GM21737 (cell line): Measurements from ENCODE around the gene EIPR1.

Experiments
- ATAC-seq: cut with Tn5 transposase; IDR thresholded peaks from one replicate; pipeline ENCODE4 v1.9.1; 2021; ENCODE audit warnings: mild to moderate bottlenecking, moderate library complexity; ENCODE audit not compliant: unreplicated experiment

Gene EIPR1

DNA sequence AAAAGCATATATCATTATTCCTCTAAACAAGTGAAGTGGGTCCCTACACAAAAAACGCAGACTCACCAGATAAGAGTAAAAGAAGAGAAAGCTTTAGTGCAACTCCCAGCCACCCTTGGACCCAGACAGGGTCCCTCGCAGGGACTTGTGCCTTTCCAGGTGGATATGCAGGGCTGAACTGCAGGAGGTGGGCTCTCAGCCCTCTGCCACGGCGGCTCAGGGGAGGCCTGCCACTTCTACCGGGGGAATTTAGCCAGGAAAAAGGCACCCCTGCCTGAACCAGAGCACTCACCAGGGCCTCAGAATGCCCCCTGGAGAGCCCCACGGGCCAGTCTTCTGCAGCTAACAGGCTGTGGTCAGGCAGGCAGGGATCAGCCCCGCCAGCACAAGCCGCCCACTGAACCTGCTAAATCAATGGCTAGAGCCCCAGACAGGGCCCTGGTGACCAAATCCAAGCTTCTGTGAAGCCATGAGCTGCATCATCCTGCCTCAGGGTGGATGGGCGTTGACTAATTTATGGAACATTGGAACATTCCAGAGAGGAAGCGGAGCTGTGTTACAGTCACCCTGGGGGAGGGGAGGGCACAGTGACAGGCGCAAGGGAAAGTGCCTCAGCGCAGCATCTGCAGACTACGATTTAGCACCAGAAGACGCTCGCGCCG, 209.3 kb downstream of the EIPR1 start:
- ATAC-seq, result no peak

DNA sequence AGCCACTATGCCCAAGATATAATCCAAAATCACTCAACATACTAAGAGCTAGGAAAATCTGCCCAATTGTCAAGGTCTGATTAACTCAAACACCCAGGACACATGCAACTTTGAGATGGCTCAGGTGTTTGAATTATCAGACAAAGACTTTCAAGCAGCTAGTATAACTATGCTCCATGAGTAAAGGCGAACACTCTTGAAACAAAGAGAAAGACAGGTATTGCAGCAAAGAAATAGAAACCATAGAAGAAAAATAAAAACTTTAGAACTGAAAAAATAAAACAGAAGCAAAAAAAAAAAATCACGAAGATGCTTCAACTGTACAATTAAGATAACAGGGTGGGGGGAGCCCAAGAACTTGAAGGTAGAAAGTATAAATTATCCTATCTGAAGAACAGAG, 214.2 kb downstream of the EIPR1 start:
- no peak for ATAC-seq

DNA sequence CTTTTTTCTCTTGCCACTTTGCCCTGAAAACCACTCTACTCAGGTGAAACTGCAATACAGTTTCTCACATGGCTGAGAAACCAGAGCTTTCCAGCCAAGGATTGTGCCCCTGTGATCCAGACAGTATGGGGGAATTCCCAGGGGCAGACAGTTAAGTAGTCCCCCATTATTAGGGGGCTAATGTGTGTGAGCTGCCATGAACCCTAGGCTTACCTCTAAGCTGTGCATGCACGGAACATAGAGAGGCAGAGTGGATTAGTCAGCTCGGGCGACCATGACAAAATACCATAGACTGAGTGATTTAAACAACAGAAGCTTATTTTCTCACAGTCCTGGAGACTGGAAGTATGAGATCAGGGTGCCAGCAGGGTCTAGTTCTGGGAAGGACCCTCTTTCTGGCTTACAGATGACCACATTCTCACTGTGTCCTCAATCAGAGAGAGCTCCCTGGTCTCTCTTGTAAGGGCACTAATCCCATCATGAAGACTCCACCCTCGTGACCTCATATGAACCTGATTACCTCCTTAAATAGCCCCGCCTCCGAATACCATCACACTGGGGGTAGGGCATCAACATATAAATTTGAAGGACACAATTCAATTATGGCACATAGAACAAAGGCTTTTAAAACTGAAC, 215.1 kb downstream of the EIPR1 start:
- ATAC-seq, result no peak

DNA sequence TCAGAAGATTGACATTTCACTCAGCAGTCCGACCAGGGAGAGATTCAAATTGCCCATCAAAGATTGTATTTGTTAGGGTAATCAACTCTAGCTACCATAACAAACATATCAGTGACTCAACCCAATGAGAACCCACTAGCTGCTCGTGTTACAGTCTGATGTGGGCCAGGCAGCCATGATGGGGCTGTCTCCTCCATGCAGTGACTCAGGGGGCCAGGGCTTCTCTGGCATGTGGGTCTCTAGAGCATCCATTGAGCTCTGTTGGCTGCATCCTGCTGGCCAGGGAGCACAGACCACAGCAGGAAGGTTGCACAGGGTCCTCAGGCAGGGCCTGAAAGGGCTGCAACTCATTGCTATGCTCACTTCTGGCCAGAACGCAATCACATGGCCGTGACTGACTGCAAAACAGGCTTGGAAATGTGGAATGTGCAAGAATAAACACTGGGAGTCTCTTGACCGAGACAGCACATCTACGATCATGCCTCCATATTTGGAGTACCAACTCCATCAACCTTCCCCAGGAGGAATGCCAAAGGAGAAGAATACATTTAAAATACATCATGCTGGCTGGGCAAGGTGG, 216.8 kb downstream of the EIPR1 start:
- ATAC-seq, result no peak

DNA sequence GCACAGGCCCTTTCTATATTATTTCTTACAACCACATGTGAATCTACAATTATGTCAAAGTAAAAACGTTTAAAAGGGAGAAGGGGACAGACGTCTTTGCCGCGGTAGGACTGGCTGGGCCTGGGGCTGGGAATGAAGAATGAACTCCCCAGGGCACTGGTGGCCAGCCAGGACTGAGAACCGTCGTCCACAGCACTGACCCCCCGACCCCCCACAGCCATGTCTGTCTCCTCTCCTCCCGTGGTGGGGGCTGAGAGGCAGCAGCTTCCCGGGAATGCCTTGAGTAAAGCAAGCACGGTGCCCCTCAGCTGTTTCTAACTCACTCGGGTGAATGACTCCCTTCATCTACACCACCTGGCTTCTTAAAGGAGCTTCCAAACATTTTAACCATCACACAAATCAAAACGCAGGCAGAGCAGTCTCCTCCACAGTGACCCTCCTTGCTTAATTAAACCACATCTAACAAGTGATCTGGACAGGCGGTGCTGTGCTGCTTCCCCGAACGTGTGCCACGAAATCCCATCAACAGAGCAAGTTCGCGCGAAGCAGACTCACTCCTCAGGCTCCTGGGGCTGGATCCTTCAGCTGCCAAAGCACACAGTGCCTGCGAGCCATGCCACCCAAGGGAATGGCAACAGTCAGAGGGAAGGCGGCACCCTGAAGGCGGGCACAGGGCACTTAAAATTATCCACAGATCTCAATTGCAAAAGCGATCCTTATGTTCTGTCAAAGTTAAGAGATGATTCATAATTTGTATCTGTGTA, 217.7 kb downstream of the EIPR1 start:
- ATAC-seq, result no peak

DNA sequence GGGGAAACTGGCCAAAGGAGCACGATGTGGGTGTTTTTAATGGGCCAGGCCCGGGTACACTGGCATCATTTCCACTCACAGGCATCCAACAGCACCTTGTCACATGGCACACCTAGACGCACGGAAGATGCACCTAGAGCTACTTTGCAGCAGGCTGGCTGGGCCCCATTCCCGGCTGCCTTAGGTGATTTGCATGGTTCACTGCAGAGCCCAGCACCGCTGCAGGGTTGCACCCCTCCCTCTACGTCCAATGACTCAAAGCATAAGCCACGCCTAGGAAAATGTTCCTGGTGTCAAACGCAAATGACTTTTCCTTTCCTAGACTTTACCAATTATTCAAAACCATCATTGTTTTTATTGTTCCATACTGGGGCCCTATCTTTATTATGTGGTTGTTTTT, 222.9 kb downstream of the EIPR1 start:
- no peak for ATAC-seq

DNA sequence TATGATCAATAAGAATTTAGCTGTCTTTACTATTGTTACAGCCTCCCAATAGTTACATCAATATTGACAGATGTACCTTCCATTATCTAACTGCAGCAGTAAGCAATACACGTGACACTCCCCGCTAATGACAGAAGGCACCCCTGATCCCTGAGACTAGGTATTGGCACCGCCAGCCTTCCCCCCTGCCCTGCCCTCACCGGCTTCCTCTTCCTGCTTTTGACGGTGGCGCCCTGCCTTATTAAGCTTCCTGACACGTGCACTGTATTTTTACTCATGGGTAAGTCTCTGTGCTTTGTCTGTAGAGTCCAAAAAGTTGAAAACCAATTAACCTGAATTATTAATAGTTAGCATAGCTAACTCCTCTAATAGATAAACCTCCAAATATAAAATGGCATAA, 223.5 kb downstream of the EIPR1 start:
- no peak for ATAC-seq

DNA sequence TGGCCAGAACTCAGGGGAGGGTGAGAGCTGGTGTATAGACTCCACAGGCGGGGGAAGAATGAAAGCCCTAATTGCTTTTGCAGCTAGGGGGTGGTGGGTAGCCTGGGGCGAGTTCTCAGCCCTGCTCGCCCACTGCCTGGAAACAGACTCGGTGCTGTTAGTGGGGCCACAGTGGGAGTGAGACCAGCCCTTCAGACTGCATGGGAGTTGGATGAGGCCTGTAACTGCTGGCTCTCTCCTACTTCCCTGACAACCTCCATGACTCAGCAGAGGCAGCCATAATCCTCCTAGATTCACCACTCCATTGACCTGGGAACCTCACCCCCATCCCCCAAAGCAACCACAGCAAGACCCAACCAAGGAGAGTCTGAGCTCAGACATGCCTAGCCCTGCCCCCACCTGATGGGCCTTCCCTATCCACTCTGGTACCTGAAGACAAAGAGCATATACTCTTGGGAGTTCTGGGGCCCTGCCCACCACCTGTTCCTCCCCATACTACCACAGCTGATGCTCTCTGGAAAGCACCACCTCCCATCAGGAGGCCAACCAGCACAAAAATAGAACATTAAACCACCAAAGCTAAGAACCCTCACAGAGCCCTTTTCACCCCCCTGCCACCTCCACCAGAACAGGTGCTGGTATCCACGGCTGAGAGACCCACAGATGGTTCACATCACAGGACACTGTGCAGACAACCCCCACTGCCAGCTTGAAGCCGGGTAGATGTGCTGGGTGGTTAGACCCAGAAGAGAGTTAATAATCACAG, 226.3 kb downstream of the EIPR1 start:
- ATAC-seq, result no peak

DNA sequence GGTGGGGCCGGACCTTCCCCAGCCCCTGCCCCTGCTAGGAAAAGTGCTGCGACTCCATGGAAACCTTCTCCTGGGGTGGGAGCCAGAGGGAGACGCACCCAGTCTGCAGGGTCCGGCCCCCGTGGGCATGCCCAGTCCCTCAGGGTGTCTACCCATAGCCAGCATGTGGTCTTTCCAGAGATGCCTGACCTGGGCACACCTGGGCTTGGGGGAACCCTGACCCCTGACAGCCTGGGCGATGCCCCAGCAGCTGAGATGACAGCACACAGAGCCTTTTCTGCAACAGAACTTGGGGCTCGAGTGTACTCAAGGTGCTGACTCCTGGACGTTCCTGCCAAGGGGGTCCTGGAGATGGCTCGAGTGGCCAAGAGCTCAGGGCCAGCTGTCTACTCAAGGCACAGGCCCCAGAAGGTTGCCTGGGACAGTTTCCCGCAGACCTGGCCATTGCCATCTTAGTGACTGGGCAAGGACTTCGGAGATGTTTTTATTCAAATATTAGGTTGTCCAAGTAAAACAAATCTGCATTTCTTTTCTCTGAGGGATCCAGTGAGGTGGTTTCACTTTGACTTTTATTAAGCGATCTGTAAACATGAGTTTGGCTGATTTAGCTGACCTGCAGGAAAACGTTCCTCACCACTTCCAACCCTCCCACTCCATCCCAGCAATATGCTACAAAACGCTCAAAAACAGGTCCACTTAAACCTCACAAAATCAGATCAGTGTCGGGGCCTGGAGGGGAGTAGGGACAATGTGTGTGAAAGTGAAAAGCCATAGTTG, 228.0 kb downstream of the EIPR1 start:
- no peak for ATAC-seq

DNA sequence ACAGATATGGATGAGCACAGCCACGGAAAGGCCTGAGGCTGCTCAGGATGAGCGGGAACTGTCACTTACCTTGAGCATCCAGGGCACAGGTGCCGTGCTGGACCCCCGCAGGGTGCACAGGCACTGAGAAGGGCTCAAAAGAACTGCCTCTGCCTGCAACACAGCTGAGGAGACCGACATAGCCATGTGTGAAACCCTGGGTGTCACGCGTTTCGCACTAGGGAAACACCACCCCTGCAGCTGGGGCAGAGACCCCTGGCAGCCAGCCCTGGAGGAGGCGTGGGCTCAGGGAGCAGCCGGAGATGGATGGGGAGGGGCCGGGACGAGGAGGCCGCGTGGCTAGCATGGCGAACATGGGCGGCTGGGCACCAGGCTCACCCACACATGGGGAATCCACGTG, 228.9 kb downstream of the EIPR1 start:
- no peak for ATAC-seq

DNA sequence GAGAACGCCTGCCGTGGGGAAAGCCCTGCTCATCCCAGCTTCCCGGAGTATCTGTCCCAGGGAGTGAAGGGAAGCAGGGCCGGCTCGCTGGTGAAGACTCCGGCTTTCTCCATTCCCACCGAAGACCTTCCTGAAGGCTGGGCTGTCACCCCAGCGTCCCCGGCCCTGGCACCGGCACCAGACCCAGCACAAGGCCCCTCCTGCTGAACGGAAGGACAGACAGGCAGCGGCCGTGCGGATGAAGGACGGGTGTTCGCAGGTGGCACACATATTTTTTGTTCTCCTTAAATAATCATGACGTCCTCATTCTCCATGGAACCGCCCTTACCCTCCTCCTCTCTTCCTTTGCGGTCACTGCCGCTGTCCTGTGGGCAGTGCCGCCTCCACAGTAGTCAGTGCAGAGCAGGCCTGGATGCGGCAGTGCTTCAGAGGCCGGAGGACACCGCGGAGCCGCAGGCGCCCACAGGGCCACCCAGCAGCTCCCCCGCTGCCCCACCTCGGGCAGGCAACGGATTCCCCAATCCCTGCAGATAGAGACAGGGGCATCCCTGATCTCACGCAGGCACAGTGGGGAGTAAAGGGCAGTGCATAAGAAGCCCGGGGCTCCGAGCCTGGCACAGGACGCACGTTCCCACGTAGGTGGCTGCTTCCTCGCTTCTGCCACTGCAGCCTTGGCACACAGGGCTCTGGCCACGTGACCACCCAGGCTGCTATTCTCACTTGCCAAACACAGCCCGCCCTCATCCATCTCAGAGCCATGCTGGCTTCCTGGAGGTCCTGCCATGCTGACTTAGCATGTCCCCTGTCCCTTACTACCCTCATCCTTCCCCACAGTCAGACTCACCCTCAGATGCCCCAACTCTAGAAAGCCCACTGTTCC, 229.7 kb downstream of the EIPR1 start:
- no peak for ATAC-seq

DNA sequence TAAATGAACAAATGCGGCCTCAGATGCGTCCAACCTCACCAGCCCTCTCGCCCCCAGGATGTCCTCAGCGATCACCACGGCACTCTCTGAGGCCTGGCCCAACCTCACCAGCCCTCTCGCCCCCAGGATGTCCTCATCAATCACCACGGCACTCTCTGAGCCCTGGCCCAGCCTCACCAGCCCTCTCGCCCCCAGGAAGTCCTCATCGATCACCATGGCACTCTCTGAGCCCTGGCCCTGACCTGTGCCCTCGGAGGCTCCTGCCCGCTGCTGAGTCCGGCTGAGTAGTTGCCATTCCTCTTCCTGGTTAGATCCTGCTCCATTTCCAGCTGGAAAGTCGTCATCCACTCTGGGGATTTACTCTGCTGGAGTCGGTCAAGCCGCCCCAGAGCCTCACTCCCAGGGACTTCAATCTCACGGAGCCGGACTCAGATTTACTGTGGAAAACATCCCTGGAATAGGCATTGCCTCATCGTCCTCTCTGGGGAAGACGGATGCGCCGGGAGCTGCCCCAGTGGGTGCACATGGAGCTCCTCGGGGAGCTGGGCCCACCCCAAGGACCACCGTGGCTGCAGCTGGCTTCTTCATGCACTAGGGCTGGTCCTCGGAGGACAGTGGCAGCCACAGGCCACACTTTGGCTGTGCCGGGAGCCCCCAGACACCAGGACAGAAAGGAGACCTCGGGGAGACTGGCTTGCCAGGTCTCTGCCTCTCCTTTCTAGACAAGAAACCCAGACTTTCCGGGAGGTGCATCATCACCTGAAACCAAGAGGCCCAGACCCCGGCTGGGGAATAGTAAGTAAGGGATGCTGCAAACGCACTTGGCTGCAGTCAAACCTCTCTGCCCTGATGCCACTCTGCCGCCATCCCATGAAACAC, 230.6 kb downstream of the EIPR1 start:
- no peak for ATAC-seq

DNA sequence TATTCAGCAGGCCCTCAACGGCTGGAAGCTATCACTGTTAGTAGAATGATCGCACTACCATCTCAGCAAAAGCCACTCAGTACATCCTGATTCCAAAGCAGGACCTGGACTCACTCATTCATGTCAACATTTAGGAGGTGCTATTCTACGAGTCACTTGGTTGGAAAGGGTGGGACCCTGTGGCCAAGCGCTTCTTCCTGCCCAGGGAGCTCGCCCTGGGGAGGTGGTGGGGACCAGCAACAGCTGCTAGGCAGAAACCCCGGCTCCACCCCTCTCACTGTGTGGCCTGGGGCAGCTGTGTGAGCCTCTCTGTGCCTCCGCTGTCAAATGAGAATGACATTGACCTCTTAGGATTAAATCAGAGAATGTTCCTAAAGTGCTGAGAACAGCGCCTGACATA, 231.4 kb downstream of the EIPR1 start:
- ATAC-seq, result no peak

DNA sequence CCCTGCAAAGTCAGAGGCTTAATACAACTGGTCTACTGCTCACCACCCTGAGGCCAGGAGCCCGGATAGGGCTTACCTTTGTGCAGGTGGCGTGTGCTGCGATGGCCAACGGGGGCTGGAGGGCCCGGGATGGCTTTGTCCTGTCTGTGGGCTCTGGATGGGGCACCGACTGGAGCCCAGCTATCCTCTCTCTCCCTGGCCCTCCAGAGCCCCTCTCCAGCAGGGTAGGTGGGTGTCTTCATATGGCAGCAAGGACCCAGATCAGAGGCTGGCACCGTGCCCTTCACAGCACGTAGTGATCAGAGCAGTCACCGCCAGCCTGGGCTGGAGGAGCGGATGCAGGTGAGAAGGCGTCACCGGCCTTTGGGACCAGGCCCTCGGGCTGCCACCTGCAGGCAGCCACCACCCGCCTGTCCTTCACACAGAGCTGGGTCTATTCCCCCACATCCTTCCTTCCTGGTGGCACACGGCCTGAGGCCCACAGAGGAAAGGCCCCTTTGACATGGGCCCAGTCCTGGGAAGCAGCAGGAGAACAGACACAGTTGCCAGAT, 232.1 kb downstream of the EIPR1 start:
- ATAC-seq, result no peak

DNA sequence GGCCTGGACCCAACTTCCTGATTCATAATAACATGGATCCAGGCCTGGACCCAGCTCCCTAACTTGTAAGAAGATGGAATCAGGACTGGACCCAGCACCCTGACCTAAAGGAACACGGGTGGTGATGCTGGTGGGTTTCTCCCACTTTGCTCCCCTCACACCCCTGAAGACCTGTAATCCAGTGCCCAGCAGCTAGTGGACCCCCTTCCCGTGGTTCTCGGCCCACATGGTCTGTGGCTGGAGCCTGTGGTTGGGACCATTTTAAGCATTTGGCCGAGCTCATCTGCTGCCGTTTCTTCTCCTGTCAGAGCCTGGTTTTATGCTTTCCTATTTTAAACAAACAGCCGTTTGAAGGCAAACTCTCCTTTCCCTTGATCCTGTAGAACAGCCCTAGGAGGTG, 232.8 kb downstream of the EIPR1 start:
- no peak for ATAC-seq

DNA sequence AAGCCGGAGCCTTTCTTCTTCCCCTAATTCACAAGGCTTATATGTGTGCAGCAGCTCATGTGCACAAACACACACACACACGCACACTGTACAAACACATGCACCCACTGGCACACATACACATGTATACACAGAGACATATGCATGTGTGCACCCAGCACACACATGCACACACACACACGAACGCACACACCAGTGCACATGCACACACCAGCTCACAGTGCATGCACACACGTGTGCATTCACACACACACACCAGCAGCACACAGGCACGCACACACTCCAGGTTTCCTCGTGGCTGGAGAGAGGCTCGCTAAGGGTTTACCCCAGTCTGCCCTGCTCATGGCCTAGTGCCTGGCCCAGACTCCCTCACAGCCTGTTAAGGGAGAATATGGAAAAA, 234.0 kb downstream of the EIPR1 start:
- no peak for ATAC-seq

DNA sequence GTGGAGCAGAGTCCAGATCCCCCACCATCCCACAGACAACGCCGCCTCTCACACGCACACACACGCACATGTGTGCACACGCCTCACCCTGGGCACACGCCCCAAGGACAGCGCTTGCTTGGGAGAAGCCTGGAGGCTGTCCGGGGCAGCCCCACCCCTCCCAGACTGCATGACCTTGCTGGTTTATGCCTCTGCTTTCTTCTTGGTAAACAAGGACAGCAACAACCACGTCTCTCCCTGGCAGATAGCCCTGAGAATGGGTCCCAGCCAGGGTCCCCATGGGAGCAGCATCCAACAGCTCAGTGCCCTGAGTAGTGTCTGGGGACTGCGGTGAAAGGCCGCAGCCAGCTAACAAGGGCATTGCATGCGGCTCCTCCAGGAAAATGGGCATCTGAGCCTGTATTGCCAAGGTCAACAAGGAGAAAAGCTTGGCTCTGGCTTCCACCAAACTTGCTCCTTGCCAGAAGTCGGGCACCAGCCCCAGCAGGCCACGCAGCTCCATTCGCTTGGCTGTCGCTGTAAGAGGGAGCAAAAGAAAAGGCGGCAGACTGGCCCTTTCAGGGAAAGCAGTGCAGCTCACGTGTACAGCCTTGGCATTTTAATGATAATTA, 234.6 kb downstream of the EIPR1 start:
- ATAC-seq, result no peak

DNA sequence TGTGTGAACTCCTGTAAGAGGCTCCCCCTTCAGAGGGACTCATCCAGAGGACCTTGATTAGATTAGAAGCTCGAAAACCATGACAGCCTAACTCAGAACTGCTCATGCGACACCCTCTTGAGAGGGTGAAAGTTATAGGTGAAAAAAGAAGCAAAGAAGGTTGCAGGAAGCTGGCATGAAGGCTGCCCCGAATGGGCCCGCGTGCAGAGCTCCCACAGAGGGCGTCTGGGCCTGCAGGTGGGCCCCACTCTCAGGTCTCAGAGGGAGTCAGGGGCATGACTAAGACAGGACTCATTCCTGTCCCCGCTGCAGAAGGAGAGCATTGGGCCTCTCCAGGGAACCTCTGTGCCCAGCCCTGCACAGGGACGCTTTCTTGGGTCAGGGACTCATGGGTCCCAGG, 235.4 kb downstream of the EIPR1 start:
- ATAC-seq, result no peak
